Measurements from ENCODE around the gene COX6A2.
A peak's percentile ranks its signal among the peaks of the same experiment; 100 is the strongest.
"Not testable (repeated sequence)": the region's sequence is repeated elsewhere in the genome, so short reads cannot be mapped to it uniquely, and the experiment has no call there.

The COX6A2 gene

DNA sequence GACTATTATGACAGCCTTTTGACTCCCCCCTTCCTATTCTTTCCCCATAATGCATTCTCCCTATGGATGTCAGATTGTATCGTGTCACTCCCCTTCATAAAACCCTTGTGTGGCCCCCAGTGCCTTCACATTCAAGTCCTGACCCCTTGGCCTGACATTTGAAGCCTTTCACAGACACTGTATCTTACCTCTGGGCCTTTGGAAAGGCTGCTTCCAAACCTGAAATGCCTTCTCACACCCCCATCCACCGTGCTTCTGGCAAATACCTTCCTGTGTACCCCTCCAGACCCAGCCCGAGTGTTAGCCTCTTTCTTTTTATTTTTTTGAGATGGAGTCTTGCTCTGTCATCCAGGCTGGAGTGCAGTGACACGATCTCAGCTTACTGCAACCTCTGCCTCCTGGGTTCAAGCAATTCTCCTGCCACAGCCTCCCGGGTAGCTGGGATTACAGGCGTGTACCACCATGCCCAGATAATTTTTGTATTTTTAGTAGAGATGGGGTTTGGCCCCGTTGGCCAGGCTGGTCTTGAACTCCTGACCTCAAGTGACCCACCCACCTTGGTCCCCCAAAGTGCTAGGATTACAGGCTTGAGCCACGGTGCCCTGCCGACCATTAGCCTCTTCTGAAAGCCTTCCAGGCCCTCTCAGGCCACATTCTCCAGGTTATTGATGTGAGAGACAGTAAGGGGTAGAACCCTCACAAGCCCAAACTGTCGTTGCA, 33.2 kb upstream of the COX6A2 start:
- DNase-seq: no peak

DNA sequence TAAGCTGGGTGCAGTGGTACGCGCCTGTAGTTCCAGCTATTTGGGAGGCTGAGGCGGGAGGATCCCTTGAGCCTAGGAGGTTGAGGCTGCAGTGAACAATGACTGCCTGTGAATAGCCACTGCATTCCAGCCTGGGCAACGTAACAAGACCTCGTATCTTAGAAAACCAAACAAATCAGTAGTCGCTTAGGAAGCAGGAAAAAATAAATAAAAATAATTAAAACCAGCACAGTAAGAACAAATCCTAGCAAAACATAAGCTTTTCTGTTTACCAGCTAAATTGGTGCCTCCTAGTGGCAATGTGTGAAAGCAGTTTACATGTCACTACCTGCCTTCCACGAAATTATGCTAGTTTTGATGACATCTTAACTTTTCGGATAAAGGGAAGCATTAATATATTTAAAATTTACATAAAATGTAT, 32.4 kb upstream of the COX6A2 start:
- no peak for DNase-seq

DNA sequence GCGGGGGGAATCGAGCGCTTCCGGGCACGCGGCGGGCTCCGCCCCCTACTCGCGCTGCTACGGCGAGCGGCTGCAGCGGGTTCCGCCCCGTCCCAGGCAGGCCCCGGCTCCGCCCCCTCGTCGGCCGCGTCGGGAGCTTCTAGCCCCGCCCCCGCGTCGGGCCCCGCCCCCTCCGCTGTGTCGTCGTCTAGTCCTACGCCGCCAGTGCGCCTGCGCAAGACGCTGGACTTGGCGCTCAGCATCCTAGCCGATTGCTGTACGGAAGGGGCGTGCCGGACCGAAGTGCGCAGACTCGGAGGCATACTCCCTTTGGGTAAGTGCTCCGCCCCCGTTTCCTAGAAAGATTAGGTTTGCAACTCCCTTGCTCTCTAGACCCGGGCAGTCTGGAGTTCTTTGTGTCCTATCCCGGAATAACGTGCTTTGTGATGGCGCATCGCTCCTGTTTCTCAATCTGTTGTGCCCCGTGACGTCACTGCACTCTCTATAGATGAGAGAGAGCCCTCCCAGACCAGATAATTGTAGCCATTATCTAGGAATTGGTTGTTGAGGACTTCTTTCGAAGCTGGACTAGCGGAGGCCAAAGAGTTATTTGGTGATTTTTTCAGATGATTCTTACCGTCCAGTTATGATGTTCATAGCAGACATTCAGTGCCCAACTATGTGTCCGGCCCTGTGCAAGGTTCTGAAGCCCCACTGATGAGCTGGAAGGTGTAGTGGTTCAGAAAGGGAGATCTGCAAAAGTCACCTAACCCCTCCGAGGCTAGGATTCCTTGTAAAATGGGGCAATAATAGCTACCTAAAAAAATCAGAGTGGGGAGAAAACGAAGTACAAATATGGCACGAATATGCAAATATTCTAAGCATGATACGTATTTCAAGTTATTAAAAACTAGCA, 31.8 kb upstream of the COX6A2 start:
- peak; percentile 100 for DNase-seq

DNA sequence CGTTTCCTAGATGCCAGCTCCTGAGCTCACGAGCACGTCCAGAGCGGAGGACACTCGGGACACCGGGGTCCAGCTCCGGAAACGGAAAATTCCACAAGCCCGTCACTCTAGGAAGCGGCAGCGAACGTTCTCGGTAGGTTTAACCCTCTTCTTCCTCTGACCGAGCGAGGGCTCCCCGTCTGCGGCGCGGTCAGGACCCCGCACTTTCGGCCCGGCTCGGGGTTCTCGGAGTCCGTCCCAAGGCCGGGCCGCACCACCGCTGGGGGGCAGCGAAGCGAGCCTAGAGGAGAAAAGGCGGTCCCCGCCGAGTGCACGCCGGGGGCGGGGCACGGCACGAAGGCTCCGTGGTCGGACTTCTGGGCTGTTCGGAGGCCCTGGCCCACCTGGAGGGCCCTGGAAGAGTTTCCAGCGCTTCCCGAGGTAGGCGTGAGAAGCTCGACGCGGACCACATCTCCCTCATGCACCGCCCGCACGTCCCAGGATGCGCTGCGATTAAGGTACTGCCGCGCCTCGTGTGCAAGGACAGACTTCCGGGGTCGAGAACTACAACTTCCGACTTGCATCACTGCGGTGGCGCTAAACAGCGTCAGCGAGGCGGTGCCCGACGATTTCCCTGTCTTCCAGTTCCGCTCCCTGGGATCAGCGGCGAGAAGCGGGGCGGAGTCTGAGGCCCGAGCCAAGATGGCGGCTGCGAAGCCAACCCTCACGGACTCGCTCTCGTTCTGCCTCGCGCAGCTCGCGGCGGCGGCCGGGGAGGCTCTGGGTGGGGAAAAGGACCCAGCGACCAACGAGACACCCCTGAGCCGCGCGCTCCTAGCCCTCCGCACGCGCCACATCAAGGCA, 30.9 kb upstream of the COX6A2 start, which contains the start of gene ARMC5:
TSS of gene ARMC5 (plus strand) at position 658 of the 843 bp plus-strand sequence. CDS start at position 682, 24 bp downstream.
- peak; percentile 98 for DNase-seq

DNA sequence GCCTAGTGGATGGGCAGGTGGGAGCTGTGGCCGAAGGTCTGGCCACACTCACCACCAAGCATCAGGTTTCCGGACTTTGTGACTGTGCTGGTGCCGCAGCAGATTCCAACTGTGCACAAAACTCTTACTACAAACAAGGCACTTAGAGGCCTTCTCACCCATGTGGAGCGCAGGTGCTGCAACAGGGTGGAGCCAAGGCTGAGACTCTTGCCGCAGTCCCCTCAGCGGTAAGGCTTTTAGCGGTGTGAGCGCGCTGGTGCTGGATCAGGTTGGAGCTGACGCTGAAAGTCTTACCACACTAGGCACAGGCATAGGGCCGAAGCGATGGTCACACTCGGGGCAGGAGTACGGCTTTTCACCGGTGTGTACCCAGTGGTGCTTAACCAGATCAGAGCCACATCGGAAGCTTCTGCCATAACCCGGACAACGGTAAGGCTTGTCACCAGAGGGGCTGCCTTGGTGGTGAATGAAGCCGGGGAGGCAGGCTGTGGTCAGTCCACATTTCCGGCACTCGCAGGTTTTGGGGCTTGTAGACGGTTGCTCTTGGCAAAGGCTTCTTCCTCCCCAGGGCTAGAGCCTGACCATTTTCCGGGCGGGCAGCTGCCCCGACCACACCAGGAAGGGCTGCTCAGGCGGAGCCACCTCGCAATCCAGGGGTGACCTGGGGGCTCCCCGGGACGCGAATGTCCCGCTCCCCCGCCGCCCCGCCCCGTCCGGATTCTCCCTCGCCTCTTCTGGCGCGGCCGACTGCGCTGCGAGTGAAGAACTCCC, 30.1 kb upstream of the COX6A2 start:
- DNase-seq: peak; percentile 52

DNA sequence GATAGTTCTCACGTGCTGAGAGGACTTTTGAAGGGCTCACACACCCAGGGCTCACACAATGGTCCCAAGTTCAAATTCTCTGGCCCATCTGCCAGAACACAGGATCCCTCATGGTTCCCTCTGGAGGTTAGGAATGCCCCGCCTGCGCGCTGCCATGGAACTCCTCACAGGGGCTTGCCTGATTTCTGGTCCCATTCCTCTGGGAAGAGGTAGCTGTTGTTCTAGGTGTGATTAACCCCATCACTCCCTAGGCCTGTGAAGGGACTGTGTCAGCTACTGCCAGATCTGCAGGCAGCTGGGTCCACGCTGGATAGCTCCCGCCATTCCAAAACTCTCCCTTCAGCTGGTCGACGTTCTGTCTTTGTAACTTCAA, 28.8 kb upstream of the COX6A2 start:
- no peak for DNase-seq

DNA sequence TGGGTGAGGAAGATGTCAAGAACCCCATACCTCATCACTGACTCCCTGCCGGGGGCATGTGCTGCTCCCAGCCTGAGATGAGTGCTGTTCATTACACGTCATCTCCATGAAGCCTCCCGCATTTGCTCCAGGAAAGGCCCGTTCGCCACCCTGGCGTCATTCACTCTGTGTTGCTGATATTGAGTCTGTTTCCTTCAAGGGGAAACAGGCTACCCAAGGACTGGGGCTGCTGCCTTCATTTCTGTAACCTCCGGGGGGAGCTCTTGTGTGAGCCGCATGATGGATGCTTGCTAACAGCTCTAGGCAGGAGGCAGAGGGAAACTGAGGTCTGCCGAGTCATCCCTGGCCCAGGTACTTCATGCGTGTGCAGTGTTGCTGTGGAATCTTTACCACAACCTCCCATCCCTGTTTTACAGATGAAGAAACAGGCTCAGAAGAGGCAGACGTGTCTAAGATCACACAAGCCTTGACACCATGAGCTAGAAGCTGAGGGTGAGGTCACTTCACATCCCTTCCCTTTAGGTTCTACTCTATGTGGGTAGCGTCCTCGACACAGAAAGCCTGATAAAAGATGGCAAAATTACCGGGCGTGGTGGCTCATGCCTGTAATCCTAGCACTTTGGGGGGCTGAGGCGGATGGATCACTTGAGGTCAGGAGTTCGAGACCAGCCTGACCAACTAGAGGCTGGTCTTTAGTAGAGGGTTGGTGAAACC, 27.6 kb upstream of the COX6A2 start:
- DNase-seq: no peak

DNA sequence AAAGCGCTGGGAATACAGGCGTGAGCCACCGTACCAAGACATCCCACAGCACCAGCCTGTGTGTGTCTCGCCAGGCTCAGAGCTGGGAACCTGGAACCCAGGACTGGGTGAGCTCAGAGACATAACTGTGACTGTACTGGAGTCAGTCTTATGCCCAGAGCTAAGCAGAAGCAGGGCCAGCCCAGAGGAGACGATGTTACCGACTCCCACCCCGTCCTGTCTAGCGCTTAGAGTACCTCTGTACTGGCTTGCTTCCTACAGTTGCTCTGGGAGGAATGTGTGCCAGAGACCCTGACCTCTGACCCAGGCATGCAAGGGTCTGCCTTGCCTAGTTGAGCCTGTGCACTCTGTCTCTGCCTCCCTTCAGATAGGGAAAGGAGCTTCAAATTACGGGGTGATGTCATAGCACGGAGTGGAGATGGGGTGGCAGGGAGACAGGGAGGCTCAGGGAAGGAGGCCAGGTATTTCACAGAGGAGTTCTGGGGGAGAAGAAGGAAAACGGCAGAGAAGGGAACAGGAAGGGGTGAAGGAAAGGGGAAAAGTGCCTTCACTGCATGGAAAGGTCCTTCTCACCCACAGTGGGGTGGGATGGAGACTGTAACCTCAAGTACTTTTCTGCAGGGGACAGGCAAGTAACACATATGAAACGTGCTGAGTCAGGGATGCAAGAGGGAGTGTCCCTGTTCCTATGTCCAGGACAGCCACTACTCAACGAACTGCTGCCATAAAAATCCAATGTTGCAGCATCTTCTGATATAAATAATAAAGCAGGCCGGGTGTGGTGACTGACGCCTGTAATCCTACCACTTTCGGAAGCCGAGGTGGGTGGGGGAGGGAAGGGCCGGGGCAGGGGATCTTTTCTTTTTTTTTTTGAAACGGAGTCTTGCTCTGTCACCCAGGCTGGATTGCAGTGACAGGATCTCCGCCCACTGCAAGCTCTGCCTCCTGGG, 25.4 kb upstream of the COX6A2 start:
- no peak for DNase-seq

DNA sequence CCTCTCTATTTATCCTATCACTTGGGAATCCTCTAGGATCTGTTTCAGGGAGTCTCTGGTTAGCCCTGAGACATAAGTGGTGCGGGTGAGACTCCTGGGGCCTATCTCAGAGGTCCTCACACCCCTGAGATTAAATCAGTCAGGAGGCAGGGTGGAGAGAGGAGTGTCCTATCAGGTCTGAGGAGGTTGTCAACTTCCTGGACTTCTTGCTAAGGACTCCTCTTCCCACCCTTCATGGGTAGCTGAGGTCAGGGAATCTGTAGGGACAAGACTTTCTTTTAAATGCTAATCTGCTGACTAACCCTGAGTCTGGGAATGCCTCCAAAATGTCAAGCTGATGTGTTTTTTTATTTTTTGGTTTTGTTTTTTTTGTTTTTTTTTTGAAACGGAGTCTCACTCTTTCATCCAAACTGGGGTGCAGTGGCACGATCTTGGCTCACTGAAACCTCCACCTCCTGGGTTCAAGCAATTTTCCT, 24.5 kb upstream of the COX6A2 start:
- no peak for DNase-seq

DNA sequence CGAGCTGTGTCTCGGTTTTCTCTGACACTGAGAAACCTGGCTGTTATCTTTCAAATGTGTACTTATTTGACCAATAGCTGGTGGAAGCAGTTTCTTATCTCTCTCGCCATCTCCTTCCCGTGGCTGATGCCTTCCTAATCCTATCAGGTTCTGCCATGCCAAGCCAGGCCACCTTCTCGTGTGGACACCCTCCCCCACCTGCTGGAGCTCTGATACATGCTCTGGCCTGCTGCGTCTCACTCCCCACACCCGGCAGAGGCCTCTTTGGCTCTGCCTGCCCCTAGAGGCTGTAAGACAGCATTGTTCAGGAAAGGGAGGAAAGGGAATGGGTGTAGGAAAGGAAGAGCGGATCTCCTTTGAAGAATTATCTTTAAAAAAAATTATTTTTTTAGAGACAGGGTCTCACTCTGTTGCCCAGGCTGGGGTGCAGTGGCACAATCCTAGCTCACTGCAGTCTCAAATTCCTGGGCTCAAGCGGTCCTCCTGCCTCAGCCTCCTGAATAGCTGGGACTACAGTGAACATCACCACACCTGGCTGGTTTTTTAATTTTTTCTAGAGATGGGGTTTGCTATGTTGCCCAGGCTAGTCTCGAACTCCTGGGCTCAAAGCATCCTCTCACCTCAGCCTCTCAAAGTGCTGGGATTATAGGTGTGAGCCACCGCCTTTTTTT, 23.7 kb upstream of the COX6A2 start:
- no peak for DNase-seq

DNA sequence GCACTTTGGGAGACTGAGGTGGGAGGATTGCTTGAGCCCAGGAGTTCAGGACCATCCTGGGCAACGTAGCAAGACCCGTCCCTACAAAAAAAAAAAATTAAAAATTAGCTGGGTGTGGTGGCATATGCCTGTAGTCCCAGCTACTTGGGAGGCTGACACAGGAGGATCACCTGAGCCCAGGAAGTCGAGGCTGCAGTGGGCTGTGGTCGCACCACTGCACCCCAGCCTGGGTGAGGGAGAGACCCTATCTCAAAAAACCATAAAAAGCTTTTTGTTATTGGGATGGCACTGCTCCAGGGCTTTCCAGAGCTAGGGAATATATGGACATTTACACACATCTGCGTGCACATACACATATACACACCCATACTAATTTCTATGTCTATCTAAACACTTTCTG, 23.0 kb upstream of the COX6A2 start:
- DNase-seq: no peak

DNA sequence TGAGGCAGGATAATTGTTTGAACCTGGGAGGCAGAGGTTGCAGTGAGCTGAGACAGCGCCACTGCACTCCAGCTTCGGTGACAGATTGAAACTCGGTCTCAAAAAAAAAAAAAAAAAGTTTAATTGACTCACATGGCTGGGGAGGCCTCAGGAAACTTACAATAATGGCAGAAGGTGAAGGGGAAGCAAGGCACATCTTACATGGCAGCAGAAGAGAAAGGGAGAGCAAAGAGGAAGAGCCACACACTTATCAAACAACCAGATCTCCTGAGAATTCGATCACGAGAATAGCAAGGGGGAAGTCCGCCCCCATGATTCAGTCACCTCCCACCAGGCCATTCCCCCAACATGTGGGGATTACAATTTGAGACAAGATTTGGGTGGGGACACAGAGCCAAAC, 17.8 kb upstream of the COX6A2 start:
- not testable (repeated sequence) for DNase-seq

DNA sequence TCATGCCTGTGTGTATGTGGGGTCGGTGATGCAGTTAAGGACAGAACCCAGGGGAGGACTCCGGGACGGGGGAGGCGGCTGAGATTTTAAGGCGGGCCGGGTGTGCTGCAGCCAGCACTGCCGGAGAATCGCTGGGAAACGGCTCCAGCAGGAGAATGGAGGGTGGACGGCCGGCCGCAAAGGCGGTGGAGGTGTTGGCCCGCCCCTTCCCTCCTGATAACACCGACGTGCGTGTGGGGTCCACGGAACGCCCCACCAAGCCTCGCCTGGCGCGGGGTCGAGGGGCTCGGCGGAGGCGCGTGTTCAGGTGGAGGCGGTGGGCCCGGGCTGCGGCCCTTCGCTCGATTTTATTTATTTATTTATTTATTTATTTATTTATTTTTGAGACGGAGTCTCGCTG, 13.8 kb upstream of the COX6A2 start:
- DNase-seq: no peak

DNA sequence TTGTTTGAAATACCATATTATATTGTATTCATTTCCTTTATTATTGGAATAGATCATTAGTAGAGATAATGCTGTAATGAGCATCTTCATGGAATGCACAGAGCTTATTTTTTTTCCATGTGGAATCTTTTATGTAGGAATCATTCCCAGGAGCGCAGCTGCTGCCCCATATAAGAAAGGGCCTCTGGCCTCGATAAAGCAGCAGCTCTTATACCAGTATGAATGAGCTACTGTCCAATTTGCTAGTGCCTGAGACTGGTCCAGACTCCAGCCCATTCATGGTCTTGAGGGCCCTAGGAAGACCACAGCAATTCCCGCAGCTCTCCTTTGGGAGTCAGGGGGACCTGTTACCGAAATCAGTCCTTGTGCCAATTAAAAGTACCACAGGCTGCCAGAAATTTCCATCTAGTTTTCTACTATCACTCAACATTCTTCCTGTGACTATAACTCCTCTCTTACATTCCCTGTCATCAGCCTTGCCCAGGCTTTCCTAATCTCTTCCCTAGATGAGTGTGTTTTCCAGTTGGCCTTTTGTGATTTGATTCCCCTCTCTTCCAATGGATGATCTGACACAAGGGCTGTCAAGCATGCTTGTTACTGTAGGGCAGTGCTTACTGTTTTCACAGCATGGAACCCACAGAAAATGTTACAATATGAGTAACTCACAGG, 12.5 kb upstream of the COX6A2 start:
- no peak for DNase-seq

DNA sequence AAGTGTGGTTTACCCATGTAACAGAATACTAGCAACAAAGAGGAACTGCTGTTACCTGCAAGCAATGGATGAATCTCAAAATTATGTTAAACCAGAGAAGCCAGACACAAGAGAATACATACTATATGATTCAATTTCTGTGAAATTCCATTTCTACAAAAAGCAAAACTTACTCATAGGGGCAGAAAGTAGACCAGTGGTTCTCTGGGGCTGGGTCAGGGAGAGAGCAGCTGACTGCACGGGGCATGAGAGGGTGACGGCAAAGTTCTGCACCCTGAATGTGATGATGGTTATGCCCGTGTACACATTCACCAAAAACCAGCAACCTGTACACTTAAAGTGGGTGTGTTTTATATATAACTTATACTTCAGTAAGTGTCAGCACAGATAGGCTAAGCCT, 11.4 kb upstream of the COX6A2 start:
- DNase-seq: no peak

DNA sequence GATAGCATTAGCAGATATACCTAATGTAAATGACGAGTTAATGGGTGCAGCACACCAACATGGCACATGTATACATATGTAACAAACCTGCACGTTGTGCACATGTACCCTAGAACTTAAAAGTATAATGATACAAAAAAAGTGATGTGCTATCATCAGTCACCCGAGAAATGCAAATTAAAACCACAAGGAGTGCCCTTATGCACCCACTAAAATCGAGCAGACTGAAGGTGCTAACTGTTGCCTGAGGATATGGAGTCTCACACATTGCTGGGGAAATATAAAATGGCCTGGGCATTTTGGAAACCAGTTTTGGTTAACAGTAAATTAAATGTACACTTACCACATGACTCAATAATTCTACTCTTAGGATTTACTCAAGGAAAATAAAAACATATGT, 10.9 kb upstream of the COX6A2 start:
- DNase-seq: not testable (repeated sequence)

DNA sequence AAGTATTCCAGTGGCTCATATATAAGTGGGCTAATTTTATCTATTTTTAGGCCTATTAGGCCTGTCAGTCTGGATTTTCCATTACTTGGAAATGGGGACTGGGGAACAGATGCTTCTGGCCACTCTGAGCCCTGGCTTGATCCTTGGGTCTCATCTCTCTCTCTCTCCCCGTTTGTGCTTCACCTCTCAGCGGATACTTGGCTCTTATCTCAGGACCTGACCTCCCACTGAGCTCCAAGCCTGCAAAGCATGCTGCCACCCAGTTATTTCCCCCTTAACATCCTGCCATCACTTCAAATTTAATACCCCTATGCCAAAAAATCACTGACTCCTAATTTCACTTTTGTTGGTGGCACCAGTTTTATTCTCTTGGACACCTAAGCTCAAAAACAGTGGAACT, 10.3 kb upstream of the COX6A2 start:
- no peak for DNase-seq

DNA sequence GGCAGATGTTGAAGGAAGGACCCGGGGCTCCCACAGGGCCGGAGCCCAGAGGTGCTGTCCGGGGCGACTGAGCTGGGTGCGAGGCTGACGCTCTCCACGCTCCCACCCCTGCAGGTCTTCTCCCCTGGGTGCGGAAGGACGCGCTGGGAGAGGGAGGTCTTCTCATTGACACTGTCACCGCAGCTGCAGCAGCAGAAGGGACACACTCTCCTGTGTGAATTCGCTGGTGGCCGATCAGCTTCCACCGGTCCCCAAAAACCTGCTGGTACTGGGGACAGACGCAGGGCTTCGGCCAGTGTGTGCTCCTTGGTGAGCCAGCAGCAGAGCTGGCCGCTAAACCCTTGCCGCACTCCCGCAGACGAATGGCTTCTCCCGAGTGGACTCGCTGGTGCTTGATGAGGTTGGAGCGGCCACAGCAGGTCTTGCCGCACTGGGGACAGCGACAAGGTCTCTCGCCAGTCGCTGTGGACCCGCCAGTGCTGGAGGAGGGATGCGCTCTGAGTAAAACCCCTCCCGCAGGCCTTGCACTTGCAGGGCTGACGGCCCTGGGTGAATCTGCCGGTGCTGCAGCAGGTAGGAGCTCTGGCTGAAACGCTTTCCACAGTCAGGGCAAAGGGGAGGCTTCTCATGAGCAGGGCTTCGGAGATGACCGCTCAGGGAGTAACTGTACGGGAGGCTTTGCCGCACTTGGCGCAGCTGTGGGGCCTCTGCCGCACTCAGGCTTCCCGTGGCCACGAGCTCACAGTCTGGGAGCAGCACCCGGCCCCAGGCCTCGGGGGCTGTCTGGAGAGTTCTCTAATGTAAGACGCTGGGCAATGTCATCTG, 8.3 kb upstream of the COX6A2 start:
- DNase-seq: no peak
